Panc1 (cell line): ENCODE results near the gene C12orf76.

Experiments used
- POLR2AphosphoS5 ChIP-seq: IDR thresholded peaks from 2 replicates; pipeline ENCODE4 v1.6.1; 2012; ENCODE audit warnings: mild to moderate bottlenecking, low read depth, low read length, moderate library complexity
- TCF7L2 ChIP-seq: IDR thresholded peaks from 2 replicates; pipeline ENCODE4 v1.6.1; 2011; ENCODE audit warnings: mild to moderate bottlenecking, low read depth, low read length, inconsistent platforms
- TF ChIP-seq, protein P1 (sequence below): fragments of 450-650 bp; IDR thresholded peaks from 2 replicates; pipeline ENCODE4 v1.5.1; 2017; ENCODE audit warnings: mild to moderate bottlenecking

DNA sequence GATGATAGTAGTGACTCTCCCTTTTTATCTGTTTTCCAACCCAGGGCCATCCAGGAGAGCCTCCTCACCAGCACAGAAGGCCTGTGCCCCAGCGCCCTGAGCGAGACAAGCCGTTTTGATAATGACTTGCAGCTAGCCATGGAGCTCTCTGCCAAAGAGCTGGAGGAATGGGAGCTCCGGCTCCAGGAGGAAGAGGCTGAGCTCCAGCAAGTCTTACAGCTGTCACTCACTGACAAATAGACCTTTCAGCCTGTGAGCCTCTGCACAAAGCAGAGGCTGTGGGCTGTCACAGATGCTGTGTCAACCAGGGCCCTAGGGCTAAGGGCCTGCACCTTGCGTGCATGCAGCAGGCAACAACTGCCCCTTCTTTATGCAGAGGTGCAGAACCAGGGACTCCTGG, 11.0 kb downstream of the C12orf76 start:
- TF ChIP-seq, protein P1, sequence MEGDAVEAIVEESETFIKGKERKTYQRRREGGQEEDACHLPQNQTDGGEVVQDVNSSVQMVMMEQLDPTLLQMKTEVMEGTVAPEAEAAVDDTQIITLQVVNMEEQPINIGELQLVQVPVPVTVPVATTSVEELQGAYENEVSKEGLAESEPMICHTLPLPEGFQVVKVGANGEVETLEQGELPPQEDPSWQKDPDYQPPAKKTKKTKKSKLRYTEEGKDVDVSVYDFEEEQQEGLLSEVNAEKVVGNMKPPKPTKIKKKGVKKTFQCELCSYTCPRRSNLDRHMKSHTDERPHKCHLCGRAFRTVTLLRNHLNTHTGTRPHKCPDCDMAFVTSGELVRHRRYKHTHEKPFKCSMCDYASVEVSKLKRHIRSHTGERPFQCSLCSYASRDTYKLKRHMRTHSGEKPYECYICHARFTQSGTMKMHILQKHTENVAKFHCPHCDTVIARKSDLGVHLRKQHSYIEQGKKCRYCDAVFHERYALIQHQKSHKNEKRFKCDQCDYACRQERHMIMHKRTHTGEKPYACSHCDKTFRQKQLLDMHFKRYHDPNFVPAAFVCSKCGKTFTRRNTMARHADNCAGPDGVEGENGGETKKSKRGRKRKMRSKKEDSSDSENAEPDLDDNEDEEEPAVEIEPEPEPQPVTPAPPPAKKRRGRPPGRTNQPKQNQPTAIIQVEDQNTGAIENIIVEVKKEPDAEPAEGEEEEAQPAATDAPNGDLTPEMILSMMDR: no peak
- TF ChIP-seq POLR2AphosphoS5: no peak
- no peak for TF ChIP-seq TCF7L2
